IMR-90 (cell line): ENCODE data around the gene NAA50. TPM values are rescaled to one million over a fixed set of nuclear protein-coding genes. Genes with fewer than 3 reads are reported as not detected.

Experiments
- BHLHE40 ChIP-seq: fragments of 150-350 bp; IDR thresholded peaks from 2 replicates; pipeline ENCODE4 v1.6.1; 2016; ENCODE audit warnings: mild to moderate bottlenecking, low read depth, low read length
- MAZ ChIP-seq: IDR thresholded peaks from 2 replicates; pipeline ENCODE4 v1.6.1; 2012; ENCODE audit warnings: low read depth, mild to moderate bottlenecking, low read length, improper control_type of control experiment, moderate library complexity, borderline replicate concordance
- polyA plus RNA-seq, 3 experiments: library from polyadenylated mRNA; depleted of rRNA; stranded (reverse); fragments of >200 nt; gene quantifications; 2 replicates each; pipeline ENCODE4 v1.2.3, GENCODE V29; 2012; ENCODE audit warnings: low replicate concordance in 1 of 3
- total RNA-seq: library from RNA; depleted of rRNA; stranded (reverse); fragments of >200 nt; gene quantifications from 2 replicates; pipeline ENCODE4 v1.2.3, GENCODE V29; 2012
- TF ChIP-seq, protein P1 (sequence below): conservative IDR thresholded peaks from 2 replicates; pipeline ENCODE4 v1.5.1; 2012; ENCODE audit warnings: mild to moderate bottlenecking, low read depth, low read length, improper control_type of control experiment

Gene NAA50
- total and polyA plus RNA-seq, 2 of the 4 experiments (the other 2 are of a cell fraction): 42.4 to 125 TPM

DNA sequence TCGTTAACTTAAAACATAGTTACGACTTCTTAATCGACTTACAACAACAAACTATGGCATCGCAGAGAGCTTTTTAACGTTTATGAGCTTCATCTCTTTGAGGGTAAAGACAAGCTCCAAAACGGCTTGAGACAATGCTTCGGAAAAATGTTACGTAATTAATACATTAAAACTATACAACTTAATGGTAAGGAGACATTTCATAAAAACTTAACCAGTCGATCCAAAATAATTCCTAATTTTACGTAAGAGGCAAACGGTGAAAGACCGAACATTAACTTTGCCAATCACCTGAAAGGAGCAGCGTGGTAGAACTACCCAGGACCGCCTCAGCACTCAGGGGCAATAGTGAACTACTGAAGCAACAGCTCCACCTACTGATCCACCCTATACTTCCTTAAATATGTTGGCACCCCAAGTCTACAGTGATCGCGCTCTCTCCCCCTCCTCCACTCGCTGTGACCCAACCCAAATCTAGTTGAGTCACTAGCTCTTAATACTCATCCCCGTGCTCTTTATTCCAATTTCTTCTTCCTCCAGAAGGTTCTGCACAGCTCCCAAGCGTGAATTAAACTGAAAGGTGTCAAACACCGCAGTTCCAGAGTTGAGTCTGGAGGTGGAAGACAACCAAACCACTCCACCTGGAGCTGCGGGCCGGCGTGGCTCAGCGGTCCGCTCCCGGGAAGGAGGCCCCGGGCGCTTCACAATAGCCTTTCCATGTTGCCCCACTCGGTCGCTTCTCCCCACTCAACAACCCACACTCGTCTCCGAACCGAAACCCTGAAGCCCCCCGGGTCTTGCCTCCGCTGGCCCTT lies 901 bp downstream of the NAA50 start (continued):
- TF ChIP-seq, protein P1, sequence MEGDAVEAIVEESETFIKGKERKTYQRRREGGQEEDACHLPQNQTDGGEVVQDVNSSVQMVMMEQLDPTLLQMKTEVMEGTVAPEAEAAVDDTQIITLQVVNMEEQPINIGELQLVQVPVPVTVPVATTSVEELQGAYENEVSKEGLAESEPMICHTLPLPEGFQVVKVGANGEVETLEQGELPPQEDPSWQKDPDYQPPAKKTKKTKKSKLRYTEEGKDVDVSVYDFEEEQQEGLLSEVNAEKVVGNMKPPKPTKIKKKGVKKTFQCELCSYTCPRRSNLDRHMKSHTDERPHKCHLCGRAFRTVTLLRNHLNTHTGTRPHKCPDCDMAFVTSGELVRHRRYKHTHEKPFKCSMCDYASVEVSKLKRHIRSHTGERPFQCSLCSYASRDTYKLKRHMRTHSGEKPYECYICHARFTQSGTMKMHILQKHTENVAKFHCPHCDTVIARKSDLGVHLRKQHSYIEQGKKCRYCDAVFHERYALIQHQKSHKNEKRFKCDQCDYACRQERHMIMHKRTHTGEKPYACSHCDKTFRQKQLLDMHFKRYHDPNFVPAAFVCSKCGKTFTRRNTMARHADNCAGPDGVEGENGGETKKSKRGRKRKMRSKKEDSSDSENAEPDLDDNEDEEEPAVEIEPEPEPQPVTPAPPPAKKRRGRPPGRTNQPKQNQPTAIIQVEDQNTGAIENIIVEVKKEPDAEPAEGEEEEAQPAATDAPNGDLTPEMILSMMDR: peak; percentile 80
- peak; percentile 50; the same call in 1 of the 2 replicates for TF ChIP-seq MAZ
- no peak for TF ChIP-seq BHLHE40
